Hypothalamus (tissue), 51 donors: Measurements from ENCODE around the gene HLTF.
A peak's percentile ranks its signal among the peaks of the same experiment; 100 is the strongest.
"Not testable (repeated sequence)": the region's sequence is repeated elsewhere in the genome, so short reads cannot be mapped to it uniquely, and the experiment has no call there.

Source experiments
- DNase-seq, 51 donors: peaks; one replicate each; lab custom pipeline; 2025; lab: John Stamatoyannopoulos, UW

Gene HLTF

GRCh38 chr3:149086232-149086988, at the start of gene HLTF:
HLTF (minus strand) TSS chr3:149086533; CDS start chr3:149086336, 197 bp downstream.
- DNase-seq, result peak; percentile 65 to 96 (median 90)

GRCh38 chr3:149134575-149134974, 48.2 kb upstream of the HLTF start:
- no peak for DNase-seq

GRCh38 chr3:149131589-149131988, 45.3 kb upstream of the HLTF start:
- peak in 1 of 51 donors; percentile 20 for DNase-seq

- DNase-seq, result peak; percentile 40 to 94 (median 84)
These were observed 43.2 kb upstream of the HLTF start, which contains the start of gene HPS3 for GRCh38 chr3:149129326-149130205. HPS3 (plus strand) TSS chr3:149129638; CDS start chr3:149129724, 86 bp downstream.

GRCh38 chr3:149128821-149129220, 42.5 kb upstream of the HLTF start:
- no peak for DNase-seq

- no peak for DNase-seq
These were observed 36.6 kb upstream of the HLTF start for GRCh38 chr3:149122721-149123578.

GRCh38 chr3:149120051-149120972, 34.0 kb upstream of the HLTF start:
- DNase-seq, result peak in 1 of 51 donors; percentile 56

GRCh38 chr3:149119466-149119865, 33.1 kb upstream of the HLTF start:
- no peak for DNase-seq

GRCh38 chr3:149118724-149119123, 32.4 kb upstream of the HLTF start:
- no peak for DNase-seq

GRCh38 chr3:149115114-149115513, 28.8 kb upstream of the HLTF start:
- DNase-seq, result no peak

GRCh38 chr3:149114458-149114857, 28.1 kb upstream of the HLTF start:
- DNase-seq, result peak in 6 of 51 donors; percentile 4 to 34 (median 8)

GRCh38 chr3:149104484-149104883, 18.2 kb upstream of the HLTF start:
- no peak for DNase-seq

GRCh38 chr3:149101641-149102040, 15.3 kb upstream of the HLTF start:
- no peak for DNase-seq

- DNase-seq, result no peak
These were observed 14.8 kb upstream of the HLTF start for GRCh38 chr3:149101154-149101553.

GRCh38 chr3:149097987-149098386, 11.7 kb upstream of the HLTF start:
- not testable (repeated sequence) for DNase-seq

- no peak for DNase-seq
These were observed 9.2 kb upstream of the HLTF start for GRCh38 chr3:149095487-149095886.

- no peak for DNase-seq
These were observed 5.7 kb upstream of the HLTF start for GRCh38 chr3:149091983-149092382.

GRCh38 chr3:149090907-149091306, 4.6 kb upstream of the HLTF start:
- DNase-seq, result no peak

- no peak for DNase-seq
These were observed 4.1 kb upstream of the HLTF start for GRCh38 chr3:149090461-149090860.
